ENCODE results near the gene DUOXA1.

DNA sequence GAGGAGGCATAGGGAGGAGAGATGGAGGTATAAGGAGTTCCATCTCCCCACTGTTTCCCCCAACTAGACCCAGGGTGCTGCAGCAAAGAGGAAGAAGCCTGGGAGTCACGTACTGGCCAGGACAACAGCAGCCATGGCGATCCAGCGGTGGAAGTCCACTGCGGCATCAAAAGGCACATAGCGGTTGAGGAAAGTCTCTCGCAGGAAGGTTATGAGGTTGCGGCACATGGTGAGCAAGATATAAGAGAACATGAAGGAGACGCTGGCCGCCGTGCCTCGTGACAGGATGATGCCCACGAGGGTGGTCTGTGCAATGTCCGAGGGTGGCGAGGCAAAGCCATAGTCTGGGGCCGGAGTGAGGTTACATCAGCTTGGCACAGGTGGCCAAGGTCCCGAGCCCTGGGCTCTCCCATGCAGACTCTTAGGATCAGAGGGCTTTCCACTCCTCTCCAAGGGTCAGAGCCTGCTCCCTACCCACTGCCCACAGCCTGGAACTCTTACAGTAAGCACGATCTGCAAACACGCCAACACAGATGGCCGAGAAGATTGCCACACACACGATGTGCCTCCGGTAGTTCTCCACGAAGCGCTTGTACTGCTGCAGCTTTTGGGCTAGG lies 30.0 kb downstream of the DUOXA1 start:
- TF ChIP-seq CTCF (IDR thresholded peaks at IDR 0.05; ENCODE audit: borderline replicate concordance, extremely low read depth, low read length, poor library complexity, severe bottlenecking) = no peak
- no peak for TF ChIP-seq EZH2 (IDR thresholded peaks at IDR 0.05; ENCODE audit: borderline replicate concordance, low read depth, low read length, severe bottlenecking)

Measured in DND-41 (cell line).